ENCODE results near the gene FOXA3. TPM values are rescaled to one million over a fixed set of nuclear protein-coding genes. Genes with fewer than 3 reads are reported as not detected.

Gene FOXA3
- total and polyA plus RNA-seq, 10 of the 15 experiments (the other 5 are each of a cell fraction or from before 2014, with no cell fraction given): 0.04 to 0.83 (median 0.11) TPM; not detected in 5

DNA sequence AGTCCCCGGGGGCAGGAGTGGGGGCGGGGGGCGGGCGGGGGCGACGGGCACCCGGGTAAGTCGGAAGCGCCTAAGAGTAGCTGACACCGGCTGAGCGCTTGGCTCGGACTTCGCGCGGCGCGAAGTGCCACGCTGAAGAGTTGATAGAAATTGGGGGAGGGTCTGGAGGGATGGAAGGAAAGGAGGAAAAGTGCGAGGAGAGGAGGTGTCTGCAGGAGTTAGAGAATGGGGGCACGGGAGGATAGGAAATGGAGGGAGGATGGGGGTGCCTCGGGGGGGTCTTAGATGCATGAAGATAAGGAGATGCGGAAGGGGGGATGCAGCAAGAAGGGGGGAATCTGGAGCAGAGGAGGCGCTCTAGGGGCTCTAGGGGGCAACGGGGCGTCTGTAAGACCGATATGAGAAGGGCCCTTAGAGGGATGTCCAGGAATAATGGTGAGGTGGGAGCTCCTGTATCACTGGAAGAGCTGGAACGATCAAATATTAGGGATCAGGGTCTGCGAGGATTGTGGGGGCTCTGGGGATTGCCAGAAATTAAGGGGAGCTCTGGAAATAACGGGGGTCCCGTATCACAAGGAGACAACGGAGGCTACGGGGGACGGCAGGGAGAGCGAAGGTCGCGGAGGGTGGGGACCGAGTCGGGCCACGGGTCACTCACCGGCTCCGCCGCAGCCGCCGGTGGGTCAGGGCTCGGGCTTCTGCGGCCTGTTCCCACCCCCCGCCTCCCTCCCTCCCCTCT is 38.0 kb downstream of the FOXA3 start, which contains the start of gene MYPOP:
MYPOP (minus strand) TSS at position 702 of the 739 bp plus-strand sequence. CDS start 840 bp downstream, outside the sequence.
- no peak for DNase-seq (ENCODE audit: low read depth, low spot score)
- SMC1A ChIA-PET (ENCODE audit: uncharacterized antibody, unreplicated experiment): interaction anchor here (0.6 to 1.9 kb wide), 7 partner anchors 15 to 795 kb away, joined by 3 to 9 read pairs (median 4); partner anchors contain the start of genes CCDC61, IRF2BP1 and SYMPK
- H3K4me1 ChIP-seq (ENCODE audit: control insufficient read depth, insufficient read depth, low read length): peaks cover 10% of the 10 kb centered on the region
- TF ChIP-seq SIN3A (IDR thresholded peaks at IDR 0.05; ENCODE audit: low read depth, low read length): no peak
- TF ChIP-seq, protein P1, sequence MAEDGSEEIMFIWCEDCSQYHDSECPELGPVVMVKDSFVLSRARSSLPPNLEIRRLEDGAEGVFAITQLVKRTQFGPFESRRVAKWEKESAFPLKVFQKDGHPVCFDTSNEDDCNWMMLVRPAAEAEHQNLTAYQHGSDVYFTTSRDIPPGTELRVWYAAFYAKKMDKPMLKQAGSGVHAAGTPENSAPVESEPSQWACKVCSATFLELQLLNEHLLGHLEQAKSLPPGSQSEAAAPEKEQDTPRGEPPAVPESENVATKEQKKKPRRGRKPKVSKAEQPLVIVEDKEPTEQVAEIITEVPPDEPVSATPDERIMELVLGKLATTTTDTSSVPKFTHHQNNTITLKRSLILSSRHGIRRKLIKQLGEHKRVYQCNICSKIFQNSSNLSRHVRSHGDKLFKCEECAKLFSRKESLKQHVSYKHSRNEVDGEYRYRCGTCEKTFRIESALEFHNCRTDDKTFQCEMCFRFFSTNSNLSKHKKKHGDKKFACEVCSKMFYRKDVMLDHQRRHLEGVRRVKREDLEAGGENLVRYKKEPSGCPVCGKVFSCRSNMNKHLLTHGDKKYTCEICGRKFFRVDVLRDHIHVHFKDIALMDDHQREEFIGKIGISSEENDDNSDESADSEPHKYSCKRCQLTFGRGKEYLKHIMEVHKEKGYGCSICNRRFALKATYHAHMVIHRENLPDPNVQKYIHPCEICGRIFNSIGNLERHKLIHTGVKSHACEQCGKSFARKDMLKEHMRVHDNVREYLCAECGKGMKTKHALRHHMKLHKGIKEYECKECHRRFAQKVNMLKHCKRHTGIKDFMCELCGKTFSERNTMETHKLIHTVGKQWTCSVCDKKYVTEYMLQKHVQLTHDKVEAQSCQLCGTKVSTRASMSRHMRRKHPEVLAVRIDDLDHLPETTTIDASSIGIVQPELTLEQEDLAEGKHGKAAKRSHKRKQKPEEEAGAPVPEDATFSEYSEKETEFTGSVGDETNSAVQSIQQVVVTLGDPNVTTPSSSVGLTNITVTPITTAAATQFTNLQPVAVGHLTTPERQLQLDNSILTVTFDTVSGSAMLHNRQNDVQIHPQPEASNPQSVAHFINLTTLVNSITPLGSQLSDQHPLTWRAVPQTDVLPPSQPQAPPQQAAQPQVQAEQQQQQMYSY (CRISPR knock-in tag; IDR thresholded peaks at IDR 0.05): no peak
- TF ChIP-seq, protein P2, sequence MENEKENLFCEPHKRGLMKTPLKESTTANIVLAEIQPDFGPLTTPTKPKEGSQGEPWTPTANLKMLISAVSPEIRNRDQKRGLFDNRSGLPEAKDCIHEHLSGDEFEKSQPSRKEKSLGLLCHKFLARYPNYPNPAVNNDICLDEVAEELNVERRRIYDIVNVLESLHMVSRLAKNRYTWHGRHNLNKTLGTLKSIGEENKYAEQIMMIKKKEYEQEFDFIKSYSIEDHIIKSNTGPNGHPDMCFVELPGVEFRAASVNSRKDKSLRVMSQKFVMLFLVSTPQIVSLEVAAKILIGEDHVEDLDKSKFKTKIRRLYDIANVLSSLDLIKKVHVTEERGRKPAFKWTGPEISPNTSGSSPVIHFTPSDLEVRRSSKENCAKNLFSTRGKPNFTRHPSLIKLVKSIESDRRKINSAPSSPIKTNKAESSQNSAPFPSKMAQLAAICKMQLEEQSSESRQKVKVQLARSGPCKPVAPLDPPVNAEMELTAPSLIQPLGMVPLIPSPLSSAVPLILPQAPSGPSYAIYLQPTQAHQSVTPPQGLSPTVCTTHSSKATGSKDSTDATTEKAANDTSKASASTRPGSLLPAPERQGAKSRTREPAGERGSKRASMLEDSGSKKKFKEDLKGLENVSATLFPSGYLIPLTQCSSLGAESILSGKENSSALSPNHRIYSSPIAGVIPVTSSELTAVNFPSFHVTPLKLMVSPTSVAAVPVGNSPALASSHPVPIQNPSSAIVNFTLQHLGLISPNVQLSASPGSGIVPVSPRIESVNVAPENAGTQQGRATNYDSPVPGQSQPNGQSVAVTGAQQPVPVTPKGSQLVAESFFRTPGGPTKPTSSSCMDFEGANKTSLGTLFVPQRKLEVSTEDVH (IDR thresholded peaks at IDR 0.05; ENCODE audit: low read depth, partially characterized antibody): no peak
- TF ChIP-seq POLR2AphosphoS5 (IDR thresholded peaks at IDR 0.05; ENCODE audit: low read length): 0 out of 2 replicates have a peak, but pooled peaks have one; percentile 28
- TF ChIP-seq GATAD2B (conservative IDR thresholded peaks at IDR 0.05; ENCODE audit: low read depth): 0 out of 2 replicates have a peak, but pooled peaks have one; percentile 1
- POLR2A ChIA-PET: interaction anchor here (0.9 to 3.7 kb wide), 10 partner anchors 9 to 133 kb away, joined by 3 to 23 read pairs (median 6); partner anchors contain the start of genes CCDC61, FOXA3, IRF2BP1 and SIX5
- no TSS peak for BruUV-seq (replicated peaks)
- H3K9ac ChIP-seq (ENCODE audit: control insufficient read depth, insufficient read depth, low read length): peak within 1 kb of the TSS; percentile 73
- H3K79me2 ChIP-seq (ENCODE audit: control insufficient read depth, insufficient read depth, low read length): peaks cover 8% of the 10 kb centered on the region
- intact Hi-C loops (cut with micrococcal nuclease; ENCODE audit: unreplicated experiment): loop anchor here (5.0 kb wide), 1 partner anchor 85 kb away; the partner anchor contains the start of gene RSPH6A
- no peaks in the 10 kb centered on the region for H3K9me3 ChIP-seq (replicated peaks; ENCODE audit: control insufficient read depth, insufficient read depth, low read length)
- no peaks in the 10 kb centered on the region for H4K20me1 ChIP-seq (ENCODE audit: control insufficient read depth, insufficient read depth)
- RAD21 ChIA-PET (ENCODE audit: unreplicated experiment): interaction anchor here (1.1 to 2.3 kb wide), 8 partner anchors 10 to 132 kb away, joined by 3 to 26 read pairs (median 10); partner anchors contain the start of genes FOXA3, IRF2BP1, SIX5 and SYMPK
- H2AFZ ChIP-seq (ENCODE audit: control insufficient read depth, low read depth, low read length): peak within 1 kb of the TSS; percentile 95
- H3K27ac ChIP-seq (ENCODE audit: control insufficient read depth, insufficient read depth): peak within 1 kb of the TSS; percentile 60
- H3K27me3 ChIP-seq (replicated peaks in 1 of 2; ENCODE audit: control insufficient read depth in 2 of 2, insufficient read depth in 2 of 2, low read length in 1 of 2): no peaks in the 10 kb centered on the region
- H3K36me3 ChIP-seq (ENCODE audit: control insufficient read depth in 2 of 2, insufficient read depth in 2 of 2, low read length in 1 of 2): no peaks in the 10 kb centered on the region; a peak in 2 of 4 replicates
- H3K4me3 ChIP-seq: peak within 1 kb of the TSS; percentile 98
- peak within 1 kb of the TSS; percentile 90 for H3K4me2 ChIP-seq (ENCODE audit: control insufficient read depth, insufficient read depth)
- CTCF ChIA-PET: interaction anchor here (1.0 to 3.6 kb wide), 7 partner anchors 15 to 115 kb away, joined by 3 to 28 read pairs (median 10); partner anchors contain the start of genes FOXA3, IRF2BP1 and SYMPK
- 1% methylated on average over 28 of the region's 47 CpGs for WGBS (ENCODE audit: insufficient coverage, insufficient replicate concordance, low lambda C conversion rate, missing lambda C conversion rate)
- in situ Hi-C loops (cut with MboI): no loop called here
- ATAC-seq: peak; percentile 4; the same call in 1 of the 3 replicates
- FAIRE-seq: no peak

Measured in GM12878 (cell line).